Measurements from ENCODE around the gene RTF1. TPM values are rescaled to one million over a fixed set of nuclear protein-coding genes. Genes with fewer than 3 reads are reported as not detected.
"Not testable (repeated sequence)": the region's sequence is repeated elsewhere in the genome, so short reads cannot be mapped to it uniquely, and the experiment has no call there.

The RTF1 gene
- total RNA-seq, 2 donors from 2014 or later: 33.5 to 35.9 TPM

- peak overlapping the region; percentile 95 for H3K27ac Mint-ChIP-seq
- peaks cover 61% of the 10 kb centered on the region for H3K4me1 Mint-ChIP-seq (ENCODE audit: low read depth)
- no peaks in the 10 kb centered on the region for H3K27me3 Mint-ChIP-seq (ENCODE audit: low read depth)
- DNase-seq (no peak), ATAC-seq (replicated peaks in 1 of 2) (peak; percentile 19 to 20)
- H3K9me3 Mint-ChIP-seq: no peaks in the 10 kb centered on the region
- peaks cover 5 to 10% of the 10 kb centered on the region in 2 donors for H3K36me3 Mint-ChIP-seq (ENCODE audit: insufficient read depth in 2 of 2)
- peak overlapping the region; percentile 84 to 97 for H3K4me3 Mint-ChIP-seq
Observed at GRCh38 chr15:41416128-41416741, 660 bp upstream of the RTF1 start.

GRCh38 chr15:41417418-41418195 lies 712 bp downstream of the RTF1 start:
- ATAC-seq (replicated peaks in 1 of 2) (peak; percentile 50 to 58), DNase-seq (peak; percentile 49 to 56)
- peak overlapping the region; percentile 95 for H3K27ac Mint-ChIP-seq
- peaks cover 5 to 10% of the 10 kb centered on the region in 2 donors for H3K36me3 Mint-ChIP-seq (ENCODE audit: insufficient read depth in 2 of 2)
- H3K27me3 Mint-ChIP-seq (ENCODE audit: low read depth): no peaks in the 10 kb centered on the region
- H3K4me3 Mint-ChIP-seq: peak overlapping the region; percentile 84 to 97
- no peaks in the 10 kb centered on the region for H3K9me3 Mint-ChIP-seq
- peaks cover 63% of the 10 kb centered on the region for H3K4me1 Mint-ChIP-seq (ENCODE audit: low read depth)

DNA sequence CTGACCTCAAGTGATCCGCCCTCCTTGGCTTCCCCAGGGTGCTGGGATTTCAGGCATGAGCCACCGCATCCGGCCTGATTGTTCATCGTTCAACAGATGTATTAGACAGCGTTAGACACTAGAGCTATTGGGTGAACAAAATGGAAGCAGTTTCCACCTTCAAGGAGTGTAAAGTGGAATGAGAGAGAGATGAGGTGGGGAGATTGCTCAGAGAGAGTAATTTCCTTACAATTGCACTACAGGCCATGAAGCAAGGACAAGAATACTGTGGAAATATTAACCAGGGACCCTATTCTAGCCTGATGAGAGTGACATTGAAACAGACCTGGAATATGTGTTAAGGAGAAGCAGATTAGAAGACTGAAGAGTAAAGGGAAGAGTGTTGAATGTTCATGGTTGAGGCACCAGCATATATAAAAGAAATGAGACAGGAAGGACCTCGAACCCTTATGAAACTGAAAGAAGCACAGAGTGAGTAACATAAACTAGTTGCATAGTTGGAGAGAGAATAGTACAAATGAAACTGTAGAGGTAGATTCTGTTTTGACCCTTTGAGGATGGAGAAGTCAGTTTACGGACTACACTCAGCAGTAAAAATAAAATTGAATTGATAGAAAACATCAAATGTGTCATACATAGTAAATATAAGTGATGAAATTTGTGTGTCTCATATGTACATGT lies 7.2 kb downstream of the RTF1 start:
- Mint-ChIP-seq H3K27ac (peak overlapping the region; percentile 86), H3K27me3 (ENCODE audit: low read depth) (no peaks in the 10 kb centered on the region), H3K4me1 (ENCODE audit: low read depth) (peaks cover 56% of the 10 kb centered on the region), H3K9me3 (peaks cover 0 to 2% of the 10 kb centered on the region in 2 donors), H3K4me3 (peak overlapping the region; percentile 65 to 68), H3K36me3 (ENCODE audit: insufficient read depth in 2 of 2) (peaks cover 0 to 5% of the 10 kb centered on the region in 2 donors)
- ATAC-seq (replicated peaks in 1 of 2) (peak; percentile 91 to 95), DNase-seq (no peak)

DNA sequence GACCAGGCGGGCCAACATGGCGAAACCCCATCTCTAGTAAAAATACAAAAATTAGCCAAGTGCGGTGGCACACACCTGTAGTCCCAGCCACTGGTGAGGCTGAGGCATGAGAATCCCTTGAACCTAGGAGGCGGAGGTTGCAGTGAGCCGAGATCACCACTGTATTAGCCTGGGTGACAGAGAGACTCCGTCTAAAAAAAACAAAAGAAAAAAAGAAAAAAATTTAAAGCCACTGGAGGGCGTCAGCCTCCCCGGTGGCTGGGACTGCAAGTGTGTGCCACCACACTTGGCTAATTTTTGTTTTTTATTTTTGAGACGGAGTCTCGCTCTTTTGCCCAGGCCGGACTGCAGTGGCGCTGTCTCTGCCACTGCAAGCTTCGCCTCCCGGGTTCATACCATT lies 7.9 kb downstream of the RTF1 start:
- H3K27ac Mint-ChIP-seq: peak overlapping the region; percentile 86
- H3K36me3 Mint-ChIP-seq (ENCODE audit: insufficient read depth in 2 of 2): peaks cover 0 to 5% of the 10 kb centered on the region in 2 donors
- no peak for ATAC-seq (replicated peaks in 1 of 2)
- peaks cover 58% of the 10 kb centered on the region for H3K4me1 Mint-ChIP-seq (ENCODE audit: low read depth)
- no peak for DNase-seq
- no peaks in the 10 kb centered on the region for H3K27me3 Mint-ChIP-seq (ENCODE audit: low read depth)
- peaks cover 0 to 2% of the 10 kb centered on the region in 2 donors for H3K9me3 Mint-ChIP-seq
- peak overlapping the region; percentile 65 to 68 for H3K4me3 Mint-ChIP-seq

GRCh38 chr15:41425907-41426306 lies 9.0 kb downstream of the RTF1 start:
- not testable (repeated sequence) for ATAC-seq (replicated peaks in 1 of 2); H3K4me3 Mint-ChIP-seq; H3K36me3 Mint-ChIP-seq (ENCODE audit: insufficient read depth in 2 of 2); H3K27ac Mint-ChIP-seq; H3K27me3 Mint-ChIP-seq (ENCODE audit: low read depth); DNase-seq; H3K9me3 Mint-ChIP-seq
- peaks cover 49% of the 10 kb centered on the region for H3K4me1 Mint-ChIP-seq (ENCODE audit: low read depth)

DNA sequence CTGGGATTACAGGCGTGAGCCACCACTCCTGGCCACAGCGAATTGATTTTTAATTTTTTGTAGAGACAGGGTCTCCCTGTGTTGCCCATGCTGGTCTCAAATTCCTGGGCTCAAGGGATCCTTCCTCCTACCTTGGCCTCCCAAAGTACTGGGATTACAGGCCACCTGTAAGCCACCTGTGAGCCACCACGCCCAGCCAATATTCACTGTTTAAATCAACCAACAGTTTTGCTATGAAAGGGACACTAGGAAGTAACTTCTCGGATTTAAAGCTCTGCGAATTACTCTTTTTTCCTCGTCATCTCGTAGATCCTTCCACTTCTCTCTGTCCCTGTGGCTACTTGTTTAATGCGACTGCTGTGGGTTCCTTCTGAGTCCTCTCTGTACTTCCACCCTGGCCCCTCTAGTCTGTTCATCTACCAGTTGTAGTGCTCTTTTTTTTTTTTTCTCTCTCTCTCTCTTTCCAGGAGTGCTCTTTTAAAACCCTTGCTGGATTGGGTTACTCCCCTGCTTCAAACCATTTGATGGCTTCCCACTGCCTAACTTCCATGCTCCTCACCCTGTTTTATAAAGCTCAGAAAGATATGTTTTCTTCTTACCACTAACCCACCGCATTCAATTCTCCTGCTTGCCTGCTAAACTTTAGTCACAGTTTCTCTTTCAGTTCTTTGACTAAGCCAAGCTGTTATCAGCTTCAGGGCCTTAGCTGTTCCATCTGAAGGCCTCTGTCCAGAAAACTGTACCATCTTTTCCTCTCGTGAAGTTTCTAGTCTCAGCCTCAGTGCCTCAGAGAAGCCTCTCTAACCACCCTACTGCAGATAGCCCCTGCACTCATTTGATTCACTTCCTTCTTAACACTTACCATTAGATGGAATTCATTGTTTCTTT lies 12.4 kb downstream of the RTF1 start:
- H3K27me3 Mint-ChIP-seq (ENCODE audit: low read depth): no peaks in the 10 kb centered on the region
- H3K4me3 Mint-ChIP-seq: peak overlapping the region; percentile 42 to 71
- H3K36me3 Mint-ChIP-seq (ENCODE audit: insufficient read depth in 2 of 2): peaks cover under 1 to 5% of the 10 kb centered on the region in 2 donors
- DNase-seq: peak; percentile 21 to 26
- peaks cover 0 to 2% of the 10 kb centered on the region in 2 donors for H3K9me3 Mint-ChIP-seq
- peak overlapping the region; percentile 87 for H3K27ac Mint-ChIP-seq
- H3K4me1 Mint-ChIP-seq (ENCODE audit: low read depth): peaks cover 36% of the 10 kb centered on the region
- ATAC-seq (replicated peaks in 1 of 2): peak; percentile 90 to 94

DNA sequence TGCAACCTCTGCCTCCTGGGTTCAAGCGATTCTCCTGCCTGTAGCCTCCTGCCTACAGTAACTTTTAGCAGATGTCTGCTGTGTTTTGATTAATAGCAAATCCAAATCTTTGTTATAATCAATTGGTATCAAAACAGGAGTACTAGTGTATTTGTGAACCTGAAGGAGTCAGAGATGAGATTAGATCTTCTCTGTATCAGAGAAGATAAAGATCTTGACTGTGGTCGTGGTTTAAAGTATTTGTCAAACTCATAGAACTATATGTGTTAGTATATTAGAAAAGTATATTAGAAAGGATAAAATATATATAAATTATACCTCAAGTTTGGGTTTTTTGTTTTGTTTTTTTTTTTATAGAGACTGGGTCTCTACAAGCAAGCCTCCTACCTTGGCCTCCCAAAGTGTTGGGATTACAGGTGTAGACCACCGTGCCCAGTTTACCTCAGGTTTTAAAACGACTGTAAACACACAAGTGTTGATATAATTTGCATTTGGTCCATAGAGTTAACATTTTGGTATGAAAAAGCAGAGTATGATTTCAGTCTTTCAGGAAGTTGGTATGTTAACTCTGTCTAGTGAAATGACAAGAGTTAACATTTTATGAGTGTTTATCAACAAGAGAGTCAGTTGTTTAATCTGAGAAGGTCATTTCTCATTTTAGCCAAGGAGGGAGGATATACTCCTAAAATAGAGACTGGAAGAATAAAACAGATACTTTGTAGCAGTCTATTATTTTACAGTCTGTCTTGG lies 18.3 kb downstream of the RTF1 start:
- no peaks in the 10 kb centered on the region for H3K9me3 Mint-ChIP-seq
- H3K4me3 Mint-ChIP-seq: no peak overlapping the region
- H3K27me3 Mint-ChIP-seq (ENCODE audit: low read depth): no peaks in the 10 kb centered on the region
- peaks cover 11% of the 10 kb centered on the region for H3K4me1 Mint-ChIP-seq (ENCODE audit: low read depth)
- no peak for DNase-seq
- peak in 1 of 2 donors; percentile 23 for ATAC-seq (replicated peaks in 1 of 2)
- H3K36me3 Mint-ChIP-seq (ENCODE audit: insufficient read depth in 2 of 2): peaks cover 2 to 3% of the 10 kb centered on the region in 2 donors
- no peak overlapping the region for H3K27ac Mint-ChIP-seq

- no peak overlapping the region for H3K27ac Mint-ChIP-seq
- DNase-seq: no peak
- no peak overlapping the region for H3K4me3 Mint-ChIP-seq
- no peaks in the 10 kb centered on the region for H3K9me3 Mint-ChIP-seq
- no peaks in the 10 kb centered on the region for H3K27me3 Mint-ChIP-seq (ENCODE audit: low read depth)
- H3K4me1 Mint-ChIP-seq (ENCODE audit: low read depth): peaks cover 11% of the 10 kb centered on the region
- peaks cover 4 to 7% of the 10 kb centered on the region in 2 donors for H3K36me3 Mint-ChIP-seq (ENCODE audit: insufficient read depth in 2 of 2)
- no peak for ATAC-seq (replicated peaks in 1 of 2)
Observed at GRCh38 chr15:41437448-41437847, 20.6 kb downstream of the RTF1 start.

DNA sequence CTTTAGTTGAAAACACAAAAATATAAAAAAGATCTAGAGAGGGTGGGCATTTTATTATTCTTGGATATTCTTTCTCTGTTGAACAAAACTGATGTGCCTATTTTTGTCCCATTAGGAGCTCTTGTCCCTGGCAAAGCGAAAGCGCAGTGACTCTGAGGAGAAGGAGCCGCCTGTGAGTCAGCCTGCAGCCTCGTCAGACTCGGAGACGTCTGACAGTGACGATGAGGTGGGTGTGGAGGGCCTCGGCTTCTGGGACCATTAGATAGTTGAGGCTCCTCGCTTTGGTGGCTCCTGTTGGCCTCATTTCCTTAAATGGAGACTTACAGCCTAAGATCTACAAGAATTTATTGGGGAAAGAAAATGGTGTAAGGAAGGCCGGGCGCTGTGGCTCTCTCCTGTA lies 21.3 kb downstream of the RTF1 start:
- no peak overlapping the region for H3K4me3 Mint-ChIP-seq
- H3K4me1 Mint-ChIP-seq (ENCODE audit: low read depth): peaks cover 14% of the 10 kb centered on the region
- H3K9me3 Mint-ChIP-seq: no peaks in the 10 kb centered on the region
- no peaks in the 10 kb centered on the region for H3K27me3 Mint-ChIP-seq (ENCODE audit: low read depth)
- DNase-seq: no peak
- H3K36me3 Mint-ChIP-seq (ENCODE audit: insufficient read depth in 2 of 2): peaks cover 4 to 8% of the 10 kb centered on the region in 2 donors
- no peak for ATAC-seq (replicated peaks in 1 of 2)
- peak overlapping the region; percentile 52 for H3K27ac Mint-ChIP-seq

DNA sequence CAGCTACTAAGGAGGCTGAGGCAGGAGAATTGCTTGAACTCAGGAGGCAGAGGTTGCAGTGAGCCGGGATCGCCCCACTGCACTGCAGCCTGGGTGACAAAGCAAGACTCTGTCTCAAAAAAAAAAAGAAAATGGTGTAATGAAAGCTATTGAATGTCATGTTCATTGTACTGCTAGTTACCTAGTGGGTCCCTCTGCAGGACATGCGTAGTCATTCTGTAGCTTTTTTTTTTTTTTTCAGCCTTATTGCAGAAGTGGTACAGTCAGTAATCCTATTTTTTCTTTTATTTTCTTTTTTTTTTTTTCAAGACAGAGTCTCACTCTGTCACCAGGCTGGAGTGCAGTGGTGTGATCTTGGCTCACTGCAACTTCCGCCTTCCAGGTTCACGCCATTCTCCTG lies 21.9 kb downstream of the RTF1 start:
- ATAC-seq (replicated peaks in 1 of 2); H3K9me3 Mint-ChIP-seq; H3K27me3 Mint-ChIP-seq (ENCODE audit: low read depth); H3K4me3 Mint-ChIP-seq; DNase-seq; H3K27ac Mint-ChIP-seq: not testable (repeated sequence)
- peaks cover 4 to 11% of the 10 kb centered on the region in 2 donors for H3K36me3 Mint-ChIP-seq (ENCODE audit: insufficient read depth in 2 of 2)
- peaks cover 17% of the 10 kb centered on the region for H3K4me1 Mint-ChIP-seq (ENCODE audit: low read depth)

DNA sequence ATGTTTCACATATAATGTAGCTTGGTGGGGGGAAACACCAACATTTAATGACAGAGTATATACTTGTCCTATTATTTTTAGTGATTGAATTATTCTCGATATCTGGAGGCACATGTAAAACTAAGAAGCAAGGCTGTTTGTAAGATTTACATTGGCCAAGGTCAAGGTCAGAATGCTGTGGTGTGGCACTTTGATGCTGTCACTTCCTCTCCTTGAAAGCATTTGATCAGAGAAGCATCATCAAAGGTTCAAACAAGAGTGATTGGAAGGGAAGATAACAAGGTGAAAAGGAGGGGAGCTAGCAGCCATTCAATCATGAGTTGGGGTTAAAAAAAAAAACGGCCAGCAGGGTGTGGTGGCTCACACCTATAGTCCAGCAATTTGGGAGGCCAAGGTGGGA lies 26.4 kb downstream of the RTF1 start:
- Mint-ChIP-seq H3K9me3 (no peaks in the 10 kb centered on the region), H3K27ac (peak overlapping the region; percentile 17)
- DNase-seq: no peak

DNA sequence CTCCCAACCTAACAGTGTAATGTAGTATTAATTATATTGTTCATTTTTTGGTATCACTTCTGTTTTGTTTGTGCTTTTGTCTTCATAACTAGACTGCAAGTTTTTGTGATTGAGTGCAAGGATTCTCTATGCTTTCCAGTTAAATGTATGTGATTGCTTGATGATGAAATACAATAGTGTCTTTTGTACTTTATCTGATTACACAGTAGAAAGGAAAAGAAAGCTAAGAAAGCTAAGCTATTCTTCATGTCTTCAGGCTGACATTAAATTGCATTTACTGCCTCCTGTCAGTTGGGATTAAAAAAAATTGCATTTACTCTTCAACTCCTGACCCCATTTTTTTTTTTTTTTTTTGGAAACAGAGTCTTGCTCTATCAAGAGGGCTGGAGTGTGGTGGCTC lies 28.5 kb downstream of the RTF1 start:
- Mint-ChIP-seq H3K4me3 (no peak overlapping the region), H3K9me3 (no peaks in the 10 kb centered on the region), H3K36me3 (ENCODE audit: insufficient read depth in 2 of 2) (peaks cover 2 to 7% of the 10 kb centered on the region in 2 donors)

More for the DNA sequence above, 26.4 kb downstream of the RTF1 start:
- H3K4me3 Mint-ChIP-seq: no peak overlapping the region
- H3K27me3 Mint-ChIP-seq (ENCODE audit: low read depth): no peaks in the 10 kb centered on the region
- H3K36me3 Mint-ChIP-seq (ENCODE audit: insufficient read depth in 2 of 2): peaks cover 2 to 11% of the 10 kb centered on the region in 2 donors
- ATAC-seq (replicated peaks in 1 of 2): no peak
- H3K4me1 Mint-ChIP-seq (ENCODE audit: low read depth): peaks cover 6% of the 10 kb centered on the region

More for the DNA sequence above, 28.5 kb downstream of the RTF1 start:
- no peaks in the 10 kb centered on the region for H3K27me3 Mint-ChIP-seq (ENCODE audit: low read depth)
- H3K4me1 Mint-ChIP-seq (ENCODE audit: low read depth): peaks cover 12% of the 10 kb centered on the region
- DNase-seq (no peak), ATAC-seq (replicated peaks in 1 of 2) (no peak)
- no peak overlapping the region for H3K27ac Mint-ChIP-seq

All from activated T-cell treated with anti-CD3 and anti-CD28 coated beads, Interleukin-2, amount 50 U/mL, for 72 hours (primary cell).